Thyroid gland (tissue), 4 donors: ENCODE measurements around the gene PNPLA2. TPM values are rescaled to one million over a fixed set of nuclear protein-coding genes. Genes with fewer than 3 reads are reported as not detected.

ENCODE experiments used
- DNase-seq, 2 donors: peaks; one replicate each; pipeline ENCODE4 v3.0.0-alpha.2; 2019
- H3K27ac ChIP-seq, 3 donors: fragments of 200-600 bp; sonication (generic); 1 replicate in 2 of 3; 2 replicates in 1 of 3; pipeline ENCODE4 v1.5.1; 2016 to 2019; ENCODE audit warnings: mild to moderate bottlenecking in 1 of 3, moderate library complexity in 1 of 3
- H3K27me3 ChIP-seq: fragments of 200-600 bp; sonication (generic); one replicate; pipeline ENCODE4 v1.5.1; 2019
- H3K36me3 ChIP-seq, 2 donors: fragments of 200-600 bp; sonication (generic); one replicate each; pipeline ENCODE4 v1.5.1; 2016 to 2019
- H3K4me1 ChIP-seq, 2 donors: fragments of 200-600 bp; sonication (generic); one replicate each; pipeline ENCODE4 v1.5.1; 2017 to 2019
- H3K4me3 ChIP-seq, 3 donors: fragments of 200-600 bp; sonication (generic); replicated peaks in 1 of 3; 1 replicate in 2 of 3; 2 replicates in 1 of 3; pipeline ENCODE4 v1.5.1; 2016; ENCODE audit warnings: mild to moderate bottlenecking in 1 of 3
- H3K9me3 ChIP-seq: fragments of 200-600 bp; sonication (generic); one replicate; pipeline ENCODE4 v1.5.1; 2017
- POLR2A ChIP-seq, 2 donors: fragments of 450-650 bp; IDR thresholded peaks; one replicate each; pipeline ENCODE4 v1.6.1; 2017; ENCODE audit warnings: antibody characterized with exemption in 2 of 2, mild to moderate bottlenecking in 2 of 2, moderate library complexity in 1 of 2
- WGBS, 2 donors: methylation state at CpG; one replicate each; pipeline ENCODE4 v1.1.5; 2017; 5-methylcytosine and 5-hydroxymethylcytosine counted together
- intact Hi-C: fragments of 100-400 bp; cut with DNase I; formaldehyde crosslinking; loops from one replicate; pipeline ENCODE4 v1.15.1; 2023
- total RNA-seq, 4 donors: library from RNA; depleted of rRNA; stranded (reverse); fragments of >200 nt; gene quantifications; one replicate each; pipeline ENCODE4 v1.2.3, GENCODE V29; 2016
- TF ChIP-seq, protein P1 (sequence below), 6 experiments: fragments of 200-600 bp in 3 of 6; fragments of 450-650 bp in 3 of 6; sonication (generic) in 3 of 6; IDR thresholded peaks; one replicate each; pipeline ENCODE4 v1.5.1; 2016 to 2019; ENCODE audit warnings: antibody characterized with exemption in 6 of 6, mild to moderate bottlenecking in 2 of 6, inconsistent platforms in 1 of 6, moderate library complexity in 1 of 6

The PNPLA2 gene
- total RNA-seq, 4 donors from 2014 or later, result 35.8 to 95.0 (median 57.6) TPM

DNA sequence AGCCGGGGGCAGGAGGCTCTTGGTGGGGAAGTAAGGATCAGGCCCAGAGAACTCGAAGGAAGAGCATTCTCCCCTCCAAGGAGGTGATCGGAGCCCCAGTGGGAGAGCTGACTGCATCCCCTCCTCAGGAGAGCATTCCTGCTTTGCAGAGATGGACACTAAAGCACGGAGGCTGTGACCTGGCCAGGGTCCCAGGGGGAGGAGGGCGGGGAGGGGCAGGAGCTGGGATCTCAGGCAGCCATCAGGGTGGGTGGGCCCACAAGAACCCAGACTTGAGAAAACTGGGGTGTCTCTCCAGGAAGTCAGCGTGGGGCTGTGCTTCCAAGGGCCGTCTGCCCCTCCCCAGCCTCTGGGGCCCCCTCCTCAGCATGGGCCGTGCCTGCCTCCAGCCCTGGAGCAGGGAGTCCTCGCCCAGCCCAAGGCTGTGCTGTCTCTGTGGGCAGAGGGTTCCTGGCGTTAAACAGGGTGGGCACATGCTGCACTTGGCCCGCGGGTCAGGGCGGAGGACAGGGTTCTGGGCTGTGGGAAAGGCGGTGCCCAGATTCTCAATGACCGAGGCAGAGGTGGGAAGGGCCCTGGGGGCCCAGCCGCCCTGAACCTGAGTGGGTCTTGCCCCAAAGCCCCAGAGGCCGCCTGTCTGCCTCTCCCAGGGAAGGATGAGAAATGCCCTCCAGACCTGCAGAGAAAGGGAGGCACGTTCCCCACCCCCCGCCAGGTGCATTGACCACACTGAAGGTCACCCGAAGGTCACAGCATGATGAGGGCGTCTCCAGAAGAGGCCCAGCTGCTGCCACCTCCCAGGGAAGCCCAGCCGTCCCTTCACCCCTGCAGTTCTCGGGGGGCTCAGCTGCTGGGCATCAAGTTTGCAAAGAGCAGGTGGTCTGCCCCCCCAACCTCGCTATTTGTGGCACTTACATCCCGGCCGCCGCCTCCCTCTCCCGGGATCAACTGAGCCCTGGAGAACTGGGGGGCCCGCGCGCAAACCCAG lies 29.5 kb upstream of the PNPLA2 start:
- no peak for DNase-seq
- no peaks in the 10 kb centered on the region for H3K36me3 ChIP-seq
- WGBS, 2 donors, result 47 to 53% methylated on average over 6 to 16 of the region's 31 CpGs

DNA sequence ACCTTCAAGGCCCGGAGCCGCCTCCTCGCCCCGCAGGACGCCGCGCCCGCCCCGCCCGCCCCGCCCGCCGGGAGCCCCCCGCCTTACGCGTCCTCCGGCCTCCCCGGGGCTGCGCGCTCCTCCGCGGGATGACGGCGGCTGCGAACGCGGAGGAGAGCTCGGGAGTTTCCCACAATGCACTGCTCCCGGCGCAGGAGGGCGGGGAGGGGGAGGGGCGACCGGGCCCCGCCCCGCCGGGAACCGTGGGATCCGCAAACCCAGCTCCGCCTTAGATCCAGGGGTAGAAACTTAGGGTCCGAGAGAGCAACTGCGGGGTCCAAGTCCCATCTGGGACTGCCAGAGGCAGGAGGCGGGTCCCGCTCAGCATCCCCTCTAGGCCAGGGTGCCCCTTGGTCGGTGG lies 28.8 kb upstream of the PNPLA2 start, which contains the start of gene CEND1:
Gene CEND1 (minus strand): TSS at position 148 of the 400 bp plus-strand sequence. CDS start 1,514 bp downstream, outside the sequence.
- intact Hi-C loops, result no loop called here
- H3K27me3 ChIP-seq, result no peaks in the 10 kb centered on the region
- H3K9me3 ChIP-seq, result no peaks in the 10 kb centered on the region
- WGBS, 2 donors, result 12% methylated on average over 5 of the region's 44 CpGs; no CpG with 5 or more reads in 1 of the 2 donors
- no peak for TF ChIP-seq POLR2A (IDR thresholded peaks at IDR 0.05)
- TF ChIP-seq, protein P1, sequence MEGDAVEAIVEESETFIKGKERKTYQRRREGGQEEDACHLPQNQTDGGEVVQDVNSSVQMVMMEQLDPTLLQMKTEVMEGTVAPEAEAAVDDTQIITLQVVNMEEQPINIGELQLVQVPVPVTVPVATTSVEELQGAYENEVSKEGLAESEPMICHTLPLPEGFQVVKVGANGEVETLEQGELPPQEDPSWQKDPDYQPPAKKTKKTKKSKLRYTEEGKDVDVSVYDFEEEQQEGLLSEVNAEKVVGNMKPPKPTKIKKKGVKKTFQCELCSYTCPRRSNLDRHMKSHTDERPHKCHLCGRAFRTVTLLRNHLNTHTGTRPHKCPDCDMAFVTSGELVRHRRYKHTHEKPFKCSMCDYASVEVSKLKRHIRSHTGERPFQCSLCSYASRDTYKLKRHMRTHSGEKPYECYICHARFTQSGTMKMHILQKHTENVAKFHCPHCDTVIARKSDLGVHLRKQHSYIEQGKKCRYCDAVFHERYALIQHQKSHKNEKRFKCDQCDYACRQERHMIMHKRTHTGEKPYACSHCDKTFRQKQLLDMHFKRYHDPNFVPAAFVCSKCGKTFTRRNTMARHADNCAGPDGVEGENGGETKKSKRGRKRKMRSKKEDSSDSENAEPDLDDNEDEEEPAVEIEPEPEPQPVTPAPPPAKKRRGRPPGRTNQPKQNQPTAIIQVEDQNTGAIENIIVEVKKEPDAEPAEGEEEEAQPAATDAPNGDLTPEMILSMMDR (IDR thresholded peaks at IDR 0.05), result no peak
- DNase-seq, result no peak
- no peaks in the 10 kb centered on the region for H3K36me3 ChIP-seq
- H3K4me3 ChIP-seq, result no peak within 1 kb of the TSS
- peaks cover 3 to 9% of the 10 kb centered on the region in 2 donors for H3K4me1 ChIP-seq
- H3K27ac ChIP-seq, result no peak within 1 kb of the TSS

More for the DNA sequence above, 29.5 kb upstream of the PNPLA2 start:
- H3K4me3 ChIP-seq, result no peak overlapping the region
- H3K4me1 ChIP-seq, result peaks cover 0 to 7% of the 10 kb centered on the region in 2 donors
- intact Hi-C loops, result no loop called here
- H3K9me3 ChIP-seq, result no peaks in the 10 kb centered on the region
- TF ChIP-seq, protein P1 (IDR thresholded peaks at IDR 0.05), result no peak
- TF ChIP-seq POLR2A (IDR thresholded peaks at IDR 0.05), result no peak
- H3K27me3 ChIP-seq, result no peaks in the 10 kb centered on the region
- no peak overlapping the region for H3K27ac ChIP-seq

DNA sequence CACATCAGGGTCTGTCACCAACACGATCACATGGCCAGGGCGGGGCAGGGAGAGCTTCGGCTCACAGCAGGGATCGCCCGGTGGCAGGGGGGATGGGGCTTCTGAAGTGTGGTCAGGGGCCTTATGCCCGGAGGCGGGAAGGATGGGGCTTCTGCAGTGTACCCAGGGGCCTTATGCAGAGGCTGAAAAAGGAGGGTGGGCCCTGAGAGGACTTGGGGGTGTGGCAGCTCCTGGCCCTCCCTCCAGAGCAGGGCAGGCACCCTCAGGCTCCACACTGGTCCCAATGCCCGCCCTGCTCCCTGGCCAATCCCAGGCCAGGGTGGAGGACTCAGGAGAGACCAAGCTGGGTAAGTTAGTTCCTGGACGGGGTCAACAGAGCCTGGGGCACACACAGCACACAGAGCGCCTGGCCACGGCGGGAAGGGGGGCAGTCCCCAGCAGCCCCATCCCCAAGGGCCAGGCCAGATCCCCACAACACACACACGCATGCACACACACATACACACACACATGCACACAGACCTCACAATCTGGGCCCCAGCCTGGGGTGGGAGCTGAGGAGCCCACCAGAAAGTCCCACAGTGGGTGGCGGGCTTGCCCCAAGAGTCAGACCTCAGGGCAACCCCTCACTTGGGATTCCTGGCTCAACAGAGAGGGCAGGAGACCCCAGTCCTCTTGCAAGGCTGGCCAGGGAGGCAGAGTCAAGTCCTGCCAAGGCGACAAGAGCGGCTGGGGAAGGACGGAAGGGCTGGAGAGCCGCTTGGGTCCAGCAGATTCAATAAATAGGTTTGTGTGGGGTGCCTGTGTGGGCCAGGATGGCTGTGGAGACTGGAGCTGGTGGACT lies 27.8 kb upstream of the PNPLA2 start:
- H3K27ac ChIP-seq, result no peak overlapping the region
- no peak for DNase-seq
- no peaks in the 10 kb centered on the region for H3K36me3 ChIP-seq
- no peaks in the 10 kb centered on the region for H3K27me3 ChIP-seq
- H3K4me1 ChIP-seq, result peaks cover 13 to 19% of the 10 kb centered on the region in 2 donors
- TF ChIP-seq POLR2A (IDR thresholded peaks at IDR 0.05), result no peak
- TF ChIP-seq, protein P1 (IDR thresholded peaks at IDR 0.05), result no peak
- H3K9me3 ChIP-seq, result no peaks in the 10 kb centered on the region
- intact Hi-C loops, result no loop called here
- H3K4me3 ChIP-seq, result no peak overlapping the region
- WGBS, 2 donors, result 55 to 74% methylated on average over 7 to 13 of the region's 18 CpGs

DNA sequence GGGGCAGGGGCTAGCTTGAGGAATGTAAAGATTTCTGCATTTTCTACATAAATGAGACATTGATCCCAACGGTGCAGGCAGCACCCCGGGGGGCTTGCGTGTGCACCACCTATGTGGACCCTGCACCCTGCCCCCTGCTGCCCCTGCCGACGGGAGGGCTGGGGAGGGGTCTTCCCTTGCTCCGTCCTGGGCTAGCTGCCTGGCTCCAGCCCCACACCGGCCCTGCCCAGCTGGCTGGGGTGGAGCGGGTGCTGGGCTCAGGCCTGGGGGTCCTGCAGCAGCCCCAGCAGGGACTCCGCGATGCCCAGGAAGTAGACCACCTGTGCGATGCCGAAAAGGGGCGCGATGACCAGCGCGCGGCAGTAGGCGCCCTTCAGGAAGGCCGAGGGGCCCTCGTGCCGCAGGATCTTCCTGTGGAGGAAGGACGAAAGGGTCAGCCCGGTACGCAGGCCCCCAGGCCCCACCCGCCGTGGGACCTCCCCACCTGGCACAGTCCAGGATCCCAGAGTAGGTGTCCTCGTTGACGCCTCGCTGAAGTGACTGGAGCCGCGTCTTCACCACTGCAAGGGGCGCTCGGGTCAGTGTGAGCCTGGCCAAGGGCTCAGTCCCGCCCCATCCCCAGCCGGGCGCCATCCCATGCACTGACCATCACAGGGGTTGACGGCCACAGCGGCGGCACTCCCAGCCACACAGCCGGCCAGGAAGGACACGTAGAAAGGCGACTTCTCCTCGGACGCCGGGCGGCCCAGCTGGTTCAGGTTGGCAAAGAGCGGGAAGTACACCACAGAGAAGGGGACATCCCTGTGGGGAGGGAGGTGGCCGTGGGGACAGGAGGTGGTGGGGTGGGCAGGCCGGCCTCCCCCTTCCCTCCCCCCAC lies 26.8 kb upstream of the PNPLA2 start:
- WGBS, 2 donors, result 95 to 96% methylated on average over 32 to 40 of the region's 49 CpGs
- no peak overlapping the region for H3K27ac ChIP-seq
- no peak overlapping the region for H3K4me3 ChIP-seq
- H3K36me3 ChIP-seq, result no peaks in the 10 kb centered on the region
- peaks cover 22 to 26% of the 10 kb centered on the region in 2 donors for H3K4me1 ChIP-seq
- intact Hi-C loops, result no loop called here
- TF ChIP-seq, protein P1 (IDR thresholded peaks at IDR 0.05), result no peak
- TF ChIP-seq POLR2A (IDR thresholded peaks at IDR 0.05), result no peak
- H3K9me3 ChIP-seq, result no peaks in the 10 kb centered on the region
- H3K27me3 ChIP-seq, result no peaks in the 10 kb centered on the region
- DNase-seq, result no peak
